Adipose tissue (tissue), 3 donors: ENCODE results near the gene NAPB. TPM values are rescaled to one million over a fixed set of nuclear protein-coding genes. Genes with fewer than 3 reads are reported as not detected.

Experiments
- H3K27ac ChIP-seq: one replicate; pipeline ENCODE4 v1.5.1; 2013; ENCODE audit warnings: low read depth, low read length
- WGBS, 3 donors: extraction: QIAGEN DNeasy Blood & Tissue Kit; methylation state at CpG; one replicate each; pipeline ENCODE4 v1.1.7; 2013; 5-methylcytosine and 5-hydroxymethylcytosine counted together
- polyA plus RNA-seq, 3 donors: library from polyadenylated mRNA; stranded (reverse); fragments of 200-250 nt; gene quantifications; one replicate each; pipeline ENCODE4 v1.2.3, GENCODE V29; 2013
- donor health status: healthy with polysubstance abuse.
- donor health status: Bipolar disorder and iron deficiency.
- donor health status: healthy.

NAPB gene
- polyA plus RNA-seq, 3 donors, result 2.6 to 7.6 (median 3.8) TPM

- no peak overlapping the region for H3K27ac ChIP-seq
Measured at GRCh38 chr20:23381876-23382275, 39.4 kb downstream of the NAPB start.

- no peak overlapping the region for H3K27ac ChIP-seq
Measured at GRCh38 chr20:23379772-23380171, 41.5 kb downstream of the NAPB start.

- WGBS, 3 donors, result 88% methylated on average over 5 of the region's 5 CpGs
- no peak overlapping the region for H3K27ac ChIP-seq
Measured at GRCh38 chr20:23375827-23376226, 45.5 kb downstream of the NAPB start.

- no peak overlapping the region for H3K27ac ChIP-seq
- 87% methylated on average over 5 of the region's 5 CpGs for WGBS, 3 donors
Measured at GRCh38 chr20:23374441-23374840, 46.8 kb downstream of the NAPB start.

- 60 to 64% (median 64%) methylated on average over 4 of the region's 4 CpGs for WGBS, 3 donors
- no peak overlapping the region for H3K27ac ChIP-seq
Measured at GRCh38 chr20:23371496-23371895, 49.8 kb downstream of the NAPB start.

GRCh38 chr20:23370873-23371272, 50.4 kb downstream of the NAPB start:
- H3K27ac ChIP-seq, result no peak overlapping the region
- WGBS, 3 donors, result 76 to 95% (median 84%) methylated on average over 3 of the region's 3 CpGs

- 86 to 92% (median 90%) methylated on average over 5 of the region's 5 CpGs for WGBS, 3 donors
- H3K27ac ChIP-seq, result no peak overlapping the region
Measured at GRCh38 chr20:23370274-23370673, 51.0 kb downstream of the NAPB start.

- no peak overlapping the region for H3K27ac ChIP-seq
- 93 to 96% (median 95%) methylated on average over 14 of the region's 14 CpGs for WGBS, 3 donors
Measured at GRCh38 chr20:23369072-23369823, 52.0 kb downstream of the NAPB start.

- no peak overlapping the region for H3K27ac ChIP-seq
- WGBS, 3 donors, result 88 to 94% (median 89%) methylated on average over 2 of the region's 2 CpGs
Measured at GRCh38 chr20:23368316-23369071, 52.8 kb downstream of the NAPB start.

GRCh38 chr20:23367770-23368169, 53.5 kb downstream of the NAPB start:
- no peak overlapping the region for H3K27ac ChIP-seq

GRCh38 chr20:23366384-23366783, 54.9 kb downstream of the NAPB start:
- no peak overlapping the region for H3K27ac ChIP-seq
- WGBS, 3 donors, result 25 to 33% (median 29%) methylated on average over 1 of the region's 1 CpG

GRCh38 chr20:23365390-23366165, 55.7 kb downstream of the NAPB start:
- H3K27ac ChIP-seq, result no peak overlapping the region
- WGBS, 3 donors, result 95 to 96% (median 96%) methylated on average over 65 of the region's 65 CpGs

- no peak overlapping the region for H3K27ac ChIP-seq
- 57 to 74% (median 60%) methylated on average over 4 of the region's 4 CpGs for WGBS, 3 donors
Measured at GRCh38 chr20:23363257-23363649, 58.0 kb downstream of the NAPB start.

GRCh38 chr20:23362392-23363256, 58.7 kb downstream of the NAPB start:
- WGBS, 3 donors, result 2 to 5% (median 4%) methylated on average over 46 to 50 of the region's 50 CpGs
- H3K27ac ChIP-seq, result peak overlapping the region; percentile 77

GRCh38 chr20:23361476-23362391, 59.6 kb downstream of the NAPB start, which contains the start of gene GZF1:
GZF1 (plus strand) TSS chr20:23362182; CDS start chr20:23364384, 2,202 bp downstream.
- H3K27ac ChIP-seq, result peak within 1 kb of the TSS; percentile 99
- 0 to 1% (median 1%) methylated on average over 73 to 113 of the region's 114 CpGs for WGBS, 3 donors

GRCh38 chr20:23361119-23361475, 60.2 kb downstream of the NAPB start:
- WGBS, 3 donors, result 0 to 3% (median 0%) methylated on average over 8 of the region's 8 CpGs
- H3K27ac ChIP-seq, result peak overlapping the region; percentile 99

GRCh38 chr20:23360531-23360930, 60.8 kb downstream of the NAPB start:
- H3K27ac ChIP-seq, result no peak overlapping the region
- WGBS, 3 donors, result 21 to 67% (median 50%) methylated on average over 1 of the region's 1 CpG
